T-helper 9 cell (primary cell): ENCODE measurements around the gene AKAP8L.

Source experiments
- DNase-seq: peaks from one replicate; pipeline ENCODE4 v3.0.0-alpha.2; 2020

Gene AKAP8L

DNA sequence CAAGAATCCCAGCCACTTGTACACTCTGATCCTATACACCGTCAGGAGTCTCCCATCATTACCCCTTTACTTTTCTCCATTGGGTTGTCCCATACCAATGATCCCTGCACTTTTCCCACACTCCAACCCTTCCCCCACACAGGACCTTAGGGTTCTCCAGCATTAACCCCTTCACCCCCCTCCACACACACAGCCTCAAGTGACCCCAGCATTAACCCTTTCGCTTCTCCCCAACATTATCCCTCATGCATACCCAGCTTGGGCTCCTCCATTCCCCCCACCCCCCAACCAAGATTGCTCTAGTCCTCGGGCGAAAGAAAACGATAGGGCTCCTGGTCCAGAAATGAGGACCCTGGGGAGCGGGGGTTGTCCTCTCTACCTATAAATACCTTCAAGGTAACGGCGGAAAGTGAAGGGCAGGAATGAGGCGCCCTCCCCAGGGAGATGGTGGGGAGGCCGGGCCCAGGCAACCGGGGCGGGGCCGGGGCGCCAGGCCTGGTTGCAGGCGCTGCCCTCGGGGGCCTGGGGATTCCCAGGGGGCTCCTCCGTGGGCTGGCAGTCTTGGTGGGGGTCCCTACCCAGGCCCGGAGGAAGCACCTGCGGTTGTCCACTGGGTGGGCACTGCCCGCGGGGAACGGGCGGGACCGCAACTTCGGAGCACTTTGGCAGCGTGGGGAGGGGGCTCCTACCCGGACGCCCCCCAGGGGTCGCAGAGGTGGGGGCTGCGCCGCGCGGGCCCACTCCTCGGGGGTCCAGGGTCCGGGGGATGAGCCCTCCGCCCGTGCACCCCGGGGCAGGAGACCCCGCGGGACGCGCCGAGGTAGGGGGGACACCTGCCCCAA, 30.2 kb upstream of the AKAP8L start:
- no peak for DNase-seq

DNA sequence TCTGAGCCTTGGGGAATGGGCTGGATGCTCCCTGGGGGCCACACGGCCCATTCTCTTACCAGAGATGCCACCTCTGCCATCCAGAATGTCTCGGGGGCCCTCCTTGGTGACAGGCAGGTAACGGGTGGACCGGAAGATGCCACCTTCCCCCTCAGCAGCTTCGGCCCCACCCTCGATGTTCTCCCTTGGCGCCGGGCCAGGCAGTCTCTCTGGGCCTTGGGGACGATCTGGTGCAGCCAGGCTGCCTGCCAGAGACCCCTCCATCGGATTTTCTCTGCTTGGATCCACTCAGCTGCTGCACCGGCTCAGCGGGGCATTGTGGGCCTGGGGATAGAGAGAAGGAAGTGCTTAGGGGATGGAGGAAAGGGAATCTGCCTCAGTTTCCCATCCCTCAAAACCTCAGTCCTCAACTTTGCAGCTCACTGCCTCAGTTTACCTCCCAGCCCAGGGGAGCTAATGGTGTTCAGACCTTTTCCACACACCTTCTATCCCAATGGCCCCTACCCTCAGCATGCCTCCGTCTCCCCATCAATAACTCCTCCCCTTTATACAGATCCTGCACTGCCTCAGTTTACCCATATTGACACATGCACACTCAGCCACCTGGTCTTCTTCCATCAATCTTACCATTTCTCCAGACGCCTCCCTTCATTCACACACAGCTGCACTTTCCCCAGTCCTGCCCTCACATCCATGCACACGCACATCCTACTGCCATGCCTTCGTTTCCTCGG, 29.4 kb upstream of the AKAP8L start:
- DNase-seq, result no peak

DNA sequence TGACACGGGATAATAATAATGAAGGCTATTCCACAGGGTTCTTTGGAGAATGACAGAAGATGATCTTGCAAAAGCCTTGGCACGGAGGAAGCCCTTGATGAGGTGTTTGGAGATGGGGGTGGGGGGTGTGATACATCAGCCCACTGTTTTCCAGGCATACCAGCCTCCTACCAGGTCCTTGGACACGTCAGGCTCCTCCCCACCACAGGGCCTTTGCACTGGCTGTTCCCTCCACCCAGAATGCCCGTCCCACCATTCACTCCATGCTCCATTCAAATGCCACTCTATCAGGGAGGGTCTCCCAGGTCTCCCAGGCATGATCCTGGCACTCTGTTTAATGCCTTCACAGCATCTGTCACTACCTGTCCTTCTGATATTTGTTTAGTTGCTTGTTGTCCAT, 28.3 kb upstream of the AKAP8L start:
- no peak for DNase-seq

DNA sequence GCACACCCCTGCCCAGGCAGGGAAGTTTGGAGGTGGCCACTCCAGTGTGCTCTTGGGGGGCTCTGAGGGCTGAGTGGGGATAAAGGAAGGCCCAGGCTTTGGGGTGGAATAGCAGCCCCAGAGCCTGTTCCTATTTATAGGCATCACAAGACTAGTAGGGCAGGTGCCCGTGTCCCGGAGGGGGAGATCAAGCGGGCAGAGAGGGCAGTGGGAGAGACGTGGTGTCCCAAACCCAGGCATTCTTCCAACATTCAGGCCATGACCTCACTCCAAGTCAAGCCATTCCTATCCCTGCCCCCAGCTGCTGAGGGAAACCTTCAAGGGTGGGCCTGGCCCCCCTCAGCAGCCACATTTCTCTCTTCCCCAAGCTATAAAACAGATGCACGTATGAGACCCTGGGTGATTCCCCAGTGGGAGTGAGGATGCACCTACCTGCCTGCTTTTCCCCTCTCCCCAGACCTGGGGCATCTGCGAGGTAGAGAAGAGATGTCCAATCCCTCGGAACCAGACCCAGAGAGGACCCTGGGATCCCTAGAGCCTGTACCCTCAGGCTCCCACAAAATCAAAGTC, 27.1 kb upstream of the AKAP8L start:
- DNase-seq, result no peak

DNA sequence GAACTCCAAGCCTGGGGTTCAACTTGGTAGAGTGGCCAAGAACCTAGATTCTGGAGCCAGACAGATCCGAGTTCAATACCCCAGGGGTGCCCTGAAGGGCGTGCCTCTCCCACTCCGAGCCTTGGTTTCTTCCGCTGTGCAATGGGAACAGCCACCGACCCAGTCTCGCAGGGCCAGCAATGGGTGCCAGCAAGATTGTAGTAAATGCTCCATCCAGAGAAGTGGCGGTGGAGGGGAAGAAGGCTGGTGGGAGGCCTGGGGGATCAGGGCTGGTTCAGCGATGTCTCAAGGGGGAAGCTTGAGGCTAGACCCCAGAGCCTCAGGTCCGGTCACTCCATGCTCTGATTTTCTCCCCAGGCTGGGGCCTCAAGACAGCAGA, 26.4 kb upstream of the AKAP8L start:
- DNase-seq, result no peak

DNA sequence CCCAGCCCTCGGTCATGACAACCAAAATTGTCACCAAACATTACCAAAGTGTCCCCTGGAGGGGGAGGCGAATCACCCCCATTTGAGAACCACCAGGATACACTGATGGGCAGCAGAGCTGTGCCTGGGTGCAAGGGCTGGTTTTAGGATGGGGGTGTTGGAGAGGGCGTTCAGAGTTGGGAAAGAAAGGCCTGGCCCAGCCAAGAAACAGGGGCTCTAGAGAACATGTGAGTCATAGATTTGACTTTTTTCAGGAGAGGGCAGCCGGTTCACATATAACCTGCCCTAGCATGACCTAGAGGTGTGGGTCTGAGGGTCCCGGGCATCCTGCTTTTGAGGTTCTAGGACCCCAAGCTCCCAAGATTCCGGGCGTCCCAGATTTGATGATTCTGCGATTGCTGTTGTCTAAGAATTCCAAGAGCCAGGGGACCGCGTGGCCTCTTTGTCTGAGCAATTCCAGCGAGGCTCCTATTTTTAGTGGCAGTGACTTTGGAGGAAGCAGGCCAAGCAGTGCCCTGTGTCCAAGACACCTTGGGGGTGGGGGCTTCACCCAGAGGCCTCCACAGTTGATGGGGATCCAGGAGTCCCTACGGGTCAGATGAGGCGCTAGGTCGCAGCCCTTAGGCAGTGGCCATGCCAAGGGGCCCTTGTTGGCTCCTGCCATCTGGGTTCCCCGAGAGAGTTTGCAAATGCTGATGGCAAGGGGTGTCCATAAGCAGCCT, 25.9 kb upstream of the AKAP8L start:
- DNase-seq, result no peak

DNA sequence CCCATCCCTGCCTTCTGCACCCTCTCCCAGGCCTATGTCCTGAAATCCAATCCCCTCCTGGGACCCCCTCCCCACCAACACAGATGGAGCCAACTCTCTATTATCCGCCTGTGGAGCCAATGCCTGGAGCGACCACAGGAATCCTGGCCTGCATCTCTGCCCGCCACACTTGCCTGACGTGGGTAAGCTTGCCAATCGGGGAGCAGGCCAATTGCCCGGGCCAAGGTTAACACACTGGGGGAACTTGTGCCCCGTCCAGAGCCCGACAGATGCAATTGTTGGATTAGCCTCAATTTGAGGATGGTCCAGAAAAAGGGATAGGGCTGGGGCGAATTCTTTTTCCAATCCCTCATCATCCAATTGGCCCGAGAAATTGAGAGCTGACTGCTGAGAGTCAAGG, 25.1 kb upstream of the AKAP8L start:
- no peak for DNase-seq

DNA sequence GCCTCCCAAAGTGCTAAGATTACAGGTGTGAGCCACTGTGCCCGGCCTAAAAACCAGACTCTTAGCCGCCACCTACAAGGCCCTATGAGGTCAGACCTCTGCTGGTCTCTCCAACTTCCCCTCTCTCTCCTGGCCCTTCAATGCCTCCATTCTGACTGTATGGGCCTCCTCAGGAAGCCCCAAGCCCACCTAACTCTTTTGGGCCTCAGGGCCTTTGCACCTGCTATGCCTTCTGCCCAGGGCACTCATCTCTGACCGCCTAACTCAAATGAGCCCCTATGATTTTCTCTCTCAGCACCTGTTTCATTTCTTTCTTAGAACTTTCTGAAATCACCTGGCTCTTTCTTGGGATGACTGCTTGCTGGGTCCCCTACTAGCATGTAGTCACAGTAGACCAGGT, 24.5 kb upstream of the AKAP8L start:
- DNase-seq, result no peak

DNA sequence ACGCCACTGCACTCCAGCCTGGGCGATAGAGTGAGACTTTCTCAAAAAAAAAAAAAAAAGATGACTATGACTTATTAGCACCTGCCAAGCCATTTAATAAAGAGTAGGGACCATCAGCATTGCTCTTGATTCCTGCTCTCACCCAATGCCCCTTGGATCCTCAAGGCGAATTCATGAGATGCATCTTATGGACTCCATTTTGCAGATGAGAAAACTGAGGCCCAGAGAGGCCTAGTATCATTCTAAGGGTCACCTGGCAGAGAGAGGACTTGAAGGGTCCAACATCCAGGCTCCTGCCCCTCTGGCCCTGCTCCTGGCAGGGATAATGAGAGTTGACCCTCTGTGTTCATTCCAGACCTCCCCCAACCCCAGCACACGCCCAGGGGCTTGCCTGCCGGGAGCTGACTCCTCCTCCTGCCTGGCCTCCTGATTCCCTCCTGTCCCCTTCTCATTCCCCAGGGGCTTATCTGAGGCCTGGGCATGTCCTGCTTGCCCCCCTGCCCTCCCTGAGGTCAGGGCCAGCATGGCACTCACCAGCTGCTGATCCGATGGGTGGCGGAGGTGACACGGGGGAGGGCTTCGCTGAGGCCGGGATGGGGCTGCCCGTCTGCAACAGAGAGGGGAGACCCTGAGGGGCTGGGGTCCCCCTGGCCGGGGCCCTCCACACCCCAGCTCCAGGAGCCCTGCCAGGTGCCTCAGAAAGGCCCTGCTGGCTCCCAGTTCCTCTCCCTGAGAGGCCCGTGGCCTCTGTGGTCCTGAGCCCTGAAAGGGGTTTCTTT, 23.5 kb upstream of the AKAP8L start:
- no peak for DNase-seq

GRCh38 chr19:15441317-15441716, 22.5 kb upstream of the AKAP8L start:
- no peak for DNase-seq

- DNase-seq, result no peak
Observed at GRCh38 chr19:15439821-15440641, 21.2 kb upstream of the AKAP8L start.

GRCh38 chr19:15439078-15439799, 20.5 kb upstream of the AKAP8L start:
- DNase-seq, result no peak

DNA sequence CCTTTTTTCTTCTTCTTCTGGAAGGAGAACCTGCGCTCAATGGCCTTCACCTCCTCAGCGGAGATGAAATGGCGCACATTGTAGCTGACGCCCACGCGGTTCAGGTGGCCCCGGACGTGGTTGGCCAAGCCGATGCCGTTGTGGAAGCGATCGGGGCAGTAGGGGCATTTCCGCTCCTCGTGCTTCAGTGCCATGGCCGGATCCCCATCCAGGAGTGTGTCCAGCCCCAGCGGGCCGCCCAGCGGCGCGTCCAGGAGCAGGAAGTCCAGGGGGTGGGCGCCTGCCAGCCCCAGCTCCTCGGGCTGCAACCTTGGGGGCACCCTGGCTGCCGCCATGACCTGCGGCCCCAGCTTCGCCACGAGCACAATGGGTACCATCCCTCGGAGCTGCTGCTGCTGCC, 19.8 kb upstream of the AKAP8L start:
- no peak for DNase-seq

DNA sequence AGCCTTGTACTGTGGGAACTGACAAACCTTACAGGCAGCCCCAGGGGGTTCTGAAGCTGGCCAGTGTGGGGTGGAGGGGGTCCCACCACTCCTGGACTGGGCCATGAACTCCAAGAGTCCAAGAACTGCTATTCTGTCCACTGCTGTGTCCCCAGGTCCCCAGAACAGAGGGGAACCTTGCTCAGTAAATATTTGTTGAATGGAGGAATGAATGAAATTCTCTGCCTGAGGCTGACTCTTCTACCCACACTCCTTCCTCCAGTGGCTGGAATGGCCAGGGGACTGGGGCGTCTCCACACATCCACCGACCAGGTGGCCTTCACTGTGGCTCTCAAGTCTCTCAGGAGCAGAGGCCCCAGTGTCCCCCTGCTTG, 19.3 kb upstream of the AKAP8L start:
- DNase-seq, result no peak

GRCh38 chr19:15437355-15438123, 18.8 kb upstream of the AKAP8L start:
- DNase-seq, result no peak

DNA sequence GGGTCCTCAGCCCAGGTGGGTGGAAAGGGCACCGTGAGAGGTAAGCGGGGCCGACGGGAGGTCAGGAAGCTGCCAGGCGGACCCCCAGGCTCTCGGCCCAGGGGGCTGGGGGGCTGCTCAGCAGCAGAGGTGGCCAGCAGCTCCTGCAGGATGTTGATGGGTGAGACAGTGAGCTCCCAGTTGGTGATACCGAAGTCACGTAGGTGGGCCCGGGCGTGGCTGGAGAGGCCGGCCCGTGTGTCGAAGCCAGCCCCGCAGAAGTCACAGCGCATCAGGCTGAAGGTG, 18.0 kb upstream of the AKAP8L start:
- DNase-seq, result no peak

GRCh38 chr19:15436012-15436825, 17.4 kb upstream of the AKAP8L start:
- no peak for DNase-seq

GRCh38 chr19:15433519-15434069, 14.8 kb upstream of the AKAP8L start:
- DNase-seq, result no peak
